Urinary bladder (tissue), 4 donors: ENCODE results near the gene HCFC1R1. TPM values are rescaled to one million over a fixed set of nuclear protein-coding genes. Genes with fewer than 3 reads are reported as not detected.
"Not testable (repeated sequence)": the region's sequence is repeated elsewhere in the genome, so short reads cannot be mapped to it uniquely, and the experiment has no call there.

Experiments
- DNase-seq: peaks from one replicate; pipeline ENCODE4 v3.0.0-alpha.2; 2015; ENCODE audit errors: extremely low spot score
- H3K27ac ChIP-seq: one replicate; pipeline ENCODE4 v1.5.1; 2013; ENCODE audit warnings: low read depth, mild to moderate bottlenecking, moderate library complexity
- H3K36me3 ChIP-seq: one replicate; pipeline ENCODE4 v1.6.1; 2013; ENCODE audit warnings: mild to moderate bottlenecking, moderate library complexity; ENCODE audit not compliant: insufficient read depth
- H3K4me1 ChIP-seq: one replicate; pipeline ENCODE4 v1.6.1; 2013; ENCODE audit warnings: mild to moderate bottlenecking, moderate library complexity; ENCODE audit not compliant: insufficient read depth
- H3K4me3 ChIP-seq: one replicate; pipeline ENCODE4 v1.5.1; 2013; ENCODE audit warnings: low read depth, low read length
- WGBS: extraction: QIAGEN DNeasy Blood & Tissue Kit; methylation state at CpG from one replicate; pipeline ENCODE4 v1.1.7; 2013; 5-methylcytosine and 5-hydroxymethylcytosine counted together
- polyA plus RNA-seq: library from polyadenylated mRNA; stranded (reverse); fragments of 200-250 nt; gene quantifications from one replicate; pipeline ENCODE4 v1.2.3, GENCODE V29; 2013
- total RNA-seq: library from RNA; depleted of rRNA; stranded (reverse); fragments of >200 nt; gene quantifications from one replicate; pipeline ENCODE4 v1.2.3, GENCODE V29; 2014
- donor health status: healthy with polysubstance abuse.
- donor health status: healthy.

The HCFC1R1 gene, protein sequence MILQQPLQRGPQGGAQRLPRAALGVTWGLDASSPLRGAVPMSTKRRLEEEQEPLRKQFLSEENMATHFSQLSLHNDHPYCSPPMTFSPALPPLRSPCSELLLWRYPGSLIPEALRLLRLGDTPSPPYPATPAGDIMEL
- 29.1 TPM for total RNA-seq
- polyA plus RNA-seq = 91.8 TPM

DNA sequence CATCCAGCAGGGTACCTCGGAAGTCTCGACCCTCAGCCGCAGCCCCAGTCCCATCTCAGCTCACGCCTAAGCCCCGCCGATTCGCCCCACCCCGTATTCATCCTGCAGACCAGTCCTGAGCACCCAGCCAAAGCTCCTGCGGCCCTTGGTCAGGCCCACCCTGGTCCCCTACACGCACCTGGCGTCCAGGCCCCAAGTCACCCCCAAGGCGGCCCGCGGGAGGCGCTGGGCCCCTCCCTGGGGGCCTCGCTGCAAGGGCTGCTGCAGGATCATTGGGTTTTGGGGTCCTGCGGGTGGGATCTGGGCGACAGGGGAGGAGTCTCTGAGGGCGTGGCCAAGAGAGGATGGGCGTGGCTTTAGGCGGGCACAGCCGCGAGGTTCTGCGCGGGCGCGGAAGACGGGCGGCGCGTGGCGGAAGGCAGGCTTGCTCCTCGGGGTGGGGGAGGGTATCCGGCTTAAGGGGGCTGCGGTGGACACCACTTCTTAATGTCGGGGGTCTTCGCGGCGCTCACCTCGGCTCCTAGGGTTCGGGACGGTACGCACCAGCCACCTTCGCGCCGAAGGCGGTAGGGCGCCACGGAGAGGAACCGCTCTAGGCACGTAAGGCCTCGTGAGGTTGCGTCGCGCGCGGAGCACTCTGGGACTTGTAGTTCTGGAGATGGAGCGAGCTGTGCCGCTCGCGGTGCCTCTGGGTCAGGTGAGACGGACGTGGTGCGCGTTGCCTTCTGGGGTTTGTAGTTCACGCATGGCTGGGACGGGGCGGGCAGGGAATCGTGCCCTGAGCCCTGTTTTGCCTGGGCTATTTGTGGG lies at the start of gene HCFC1R1, which contains the start of gene THOC6:
HCFC1R1 (minus strand) TSS at position 274 of the 810 bp plus-strand sequence; CDS start at position 273, 1 bp downstream.
THOC6 (plus strand) TSS at position 367 of the 810 bp plus-strand sequence; CDS start at position 659, 292 bp downstream.
- peaks cover 2% of the 10 kb centered on the region for H3K4me1 ChIP-seq
- peak within 1 kb of the TSS; percentile 90 for H3K27ac ChIP-seq
- DNase-seq = peak; percentile 93
- peak within 1 kb of the TSS; percentile 50 for H3K4me3 ChIP-seq
- under 1% methylated on average over 69 of the region's 69 CpGs for WGBS
- no peaks in the 10 kb centered on the region for H3K36me3 ChIP-seq

DNA sequence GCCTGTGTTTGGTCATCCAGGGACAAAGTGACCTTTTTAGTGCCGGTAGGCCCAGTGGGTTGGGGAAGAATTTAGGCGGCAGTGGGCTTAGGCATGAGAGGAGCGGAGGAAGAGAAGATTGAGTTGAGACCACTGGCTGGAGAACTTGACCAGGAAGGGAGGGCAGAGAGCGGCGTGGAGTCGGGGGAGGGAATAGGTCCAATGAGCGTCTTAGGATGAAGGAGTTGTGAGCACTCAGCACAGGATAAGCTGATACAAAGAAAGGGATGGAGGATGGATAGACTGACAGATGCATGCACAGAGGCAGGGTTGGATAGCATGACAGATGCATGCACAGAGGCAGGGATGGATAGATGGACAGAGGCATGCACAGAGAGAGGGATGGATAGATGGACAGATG lies 49.7 kb upstream of the HCFC1R1 start:
- no peaks in the 10 kb centered on the region for H3K4me1 ChIP-seq
- no peak for DNase-seq
- 90% methylated on average over 7 of the region's 7 CpGs for WGBS
- H3K4me3 ChIP-seq = no peak overlapping the region
- no peak overlapping the region for H3K27ac ChIP-seq
- H3K36me3 ChIP-seq = no peaks in the 10 kb centered on the region

DNA sequence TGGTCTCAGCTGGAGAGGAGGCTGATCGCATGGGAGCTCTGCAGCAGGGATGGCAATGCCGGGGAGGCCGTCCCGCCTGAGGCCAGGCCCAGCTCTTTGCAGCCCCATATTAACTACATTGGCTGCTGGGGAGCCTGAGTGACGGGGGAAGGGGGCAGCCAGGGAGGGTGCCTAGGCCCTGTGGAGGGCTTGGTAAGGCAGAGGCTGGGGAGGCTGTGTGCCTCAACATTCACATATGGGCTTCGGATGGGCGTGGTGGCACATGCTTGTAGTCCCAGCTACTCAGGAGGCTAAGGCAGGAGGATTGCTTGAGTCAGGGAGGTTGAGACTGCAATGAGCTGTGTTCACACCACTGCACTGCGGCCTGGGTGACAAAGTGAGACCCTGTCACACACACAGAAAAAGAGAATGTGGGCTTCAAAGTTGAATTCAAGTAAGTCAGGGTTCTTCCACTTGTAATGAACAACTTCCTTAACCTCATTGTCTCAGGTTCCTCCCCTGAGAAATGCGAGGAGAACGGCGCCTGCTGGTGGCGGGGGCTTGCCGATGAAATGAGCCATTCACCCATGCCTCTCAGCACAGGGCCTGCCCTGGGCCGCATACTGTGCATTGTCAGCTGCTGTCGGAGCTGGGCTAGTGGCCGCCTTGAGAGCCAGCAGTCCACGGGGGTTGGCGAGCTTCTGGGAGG lies 49.0 kb upstream of the HCFC1R1 start:
- not testable (repeated sequence) for H3K27ac ChIP-seq, DNase-seq, H3K4me3 ChIP-seq, H3K36me3 ChIP-seq, H3K4me1 ChIP-seq
- 72% methylated on average over 17 of the region's 18 CpGs for whole genome bisulfite sequencing

DNA sequence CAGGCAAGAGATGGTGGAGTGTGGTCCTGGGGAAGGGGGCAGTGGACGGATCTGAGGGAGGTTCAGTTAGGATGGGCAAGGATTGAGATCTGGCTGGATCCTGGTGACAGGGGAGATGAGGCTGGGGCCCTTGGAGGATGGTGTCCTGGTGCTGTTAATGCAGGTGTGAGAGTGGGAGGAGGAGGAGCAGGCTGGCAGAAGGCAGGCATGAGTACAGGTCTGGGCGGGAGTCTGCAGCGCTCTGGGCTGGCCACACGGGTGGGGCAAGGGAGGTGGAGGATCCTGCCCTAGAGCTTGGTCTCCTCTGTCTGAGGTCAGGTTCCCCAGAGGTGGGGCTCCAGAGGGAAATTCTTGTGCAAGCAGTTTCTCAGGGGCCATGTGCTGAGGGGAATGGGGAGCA lies 48.4 kb upstream of the HCFC1R1 start:
- DNase-seq, H3K4me3 ChIP-seq, H3K36me3 ChIP-seq, H3K4me1 ChIP-seq, H3K27ac ChIP-seq: not testable (repeated sequence)
- WGBS = 64% methylated on average over 3 of the region's 4 CpGs

DNA sequence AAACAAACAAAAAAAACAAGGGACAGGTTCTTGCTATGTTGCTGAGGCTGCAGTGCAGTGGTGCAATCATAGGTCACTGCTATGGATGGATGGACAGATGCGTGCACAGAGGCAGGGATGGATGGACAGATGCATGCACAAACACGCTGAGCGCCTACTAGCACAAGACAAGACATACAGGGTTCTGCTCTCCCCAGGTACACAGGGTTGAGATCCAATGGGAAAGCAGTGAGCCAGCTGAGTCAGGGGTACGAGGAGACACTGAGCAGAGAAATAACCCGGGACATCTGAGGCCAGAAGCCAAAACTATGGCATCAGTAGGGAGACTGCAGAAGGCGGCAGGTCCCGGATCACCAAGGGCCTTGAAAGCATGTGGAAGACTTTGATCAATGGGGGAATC lies 47.9 kb upstream of the HCFC1R1 start:
- H3K4me1 ChIP-seq = no peaks in the 10 kb centered on the region
- H3K4me3 ChIP-seq = no peak overlapping the region
- no peak for DNase-seq
- H3K36me3 ChIP-seq = no peaks in the 10 kb centered on the region
- WGBS = 82% methylated on average over 7 of the region's 7 CpGs
- no peak overlapping the region for H3K27ac ChIP-seq

DNA sequence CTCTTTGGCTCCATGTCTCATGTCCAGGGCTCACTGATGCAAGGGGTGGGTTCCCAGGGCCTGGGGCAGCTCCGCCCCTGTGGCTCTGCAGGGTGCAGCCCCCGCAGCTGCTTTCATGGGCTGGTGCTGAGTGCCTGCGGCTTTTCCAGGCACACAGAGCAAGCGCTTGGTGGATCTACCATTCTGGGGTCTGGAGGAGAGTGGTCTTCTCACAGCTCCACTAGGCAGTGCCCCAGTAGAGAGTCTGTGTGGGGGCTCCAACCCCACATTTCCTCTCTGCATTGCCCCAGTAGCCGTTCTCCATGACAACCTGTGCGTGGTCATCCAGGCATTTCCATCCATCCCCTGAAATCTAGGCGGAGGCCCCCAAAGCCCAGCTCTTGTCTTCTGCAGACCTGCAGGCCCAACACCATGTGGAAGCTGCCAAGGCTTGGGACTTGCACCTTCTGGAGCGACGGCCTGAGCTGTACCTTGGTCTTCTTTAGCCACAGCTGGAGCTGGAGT lies 46.9 kb upstream of the HCFC1R1 start:
- Histone ChIP-seq H3K4me1 (no peaks in the 10 kb centered on the region), H3K36me3 (no peaks in the 10 kb centered on the region), H3K4me3 (no peak overlapping the region), H3K27ac (no peak overlapping the region)
- WGBS = 83% methylated on average over 9 of the region's 9 CpGs
- no peak for DNase-seq

DNA sequence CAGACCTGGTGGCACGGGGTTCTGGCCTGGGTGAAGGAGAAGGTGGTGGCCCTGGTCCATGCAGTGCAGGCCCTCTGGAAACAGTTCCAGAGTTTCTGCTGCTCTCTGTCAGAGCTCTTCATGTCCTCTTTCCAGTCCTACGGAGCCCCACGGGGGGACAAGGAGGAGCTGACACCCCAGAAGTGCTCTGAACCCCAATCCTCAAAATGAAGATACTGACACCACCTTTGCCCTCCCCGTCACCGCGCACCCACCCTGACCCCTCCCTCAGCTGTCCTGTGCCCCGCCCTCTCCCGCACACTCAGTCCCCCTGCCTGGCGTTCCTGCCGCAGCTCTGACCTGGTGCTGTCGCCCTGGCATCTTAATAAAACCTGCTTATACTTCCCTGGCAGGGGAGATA lies 45.4 kb upstream of the HCFC1R1 start:
- not testable (repeated sequence) for H3K27ac ChIP-seq, DNase-seq, H3K4me3 ChIP-seq, H3K4me1 ChIP-seq, H3K36me3 ChIP-seq
- WGBS = 79% methylated on average over 10 of the region's 11 CpGs

DNA sequence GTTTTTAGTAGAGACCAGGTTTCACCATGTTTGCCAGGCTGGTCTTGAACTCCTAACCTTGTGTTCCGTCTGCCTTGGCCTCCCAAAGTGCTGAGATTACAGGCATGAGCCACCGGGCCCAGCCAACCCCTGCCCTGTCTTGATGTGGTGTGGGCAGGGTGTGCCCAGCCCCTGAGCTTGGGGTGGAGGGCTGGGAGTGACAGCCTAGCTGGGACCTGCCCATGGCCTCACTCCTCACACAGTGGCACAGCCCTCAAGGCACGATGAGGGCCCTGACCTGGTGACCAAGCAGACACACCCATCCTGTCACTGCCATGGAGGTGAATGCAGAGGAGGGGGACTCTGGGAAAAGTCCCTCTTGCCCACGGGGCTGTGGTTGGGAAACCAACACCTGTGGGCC lies 44.7 kb upstream of the HCFC1R1 start:
- DNase-seq = no peak
- 67% methylated on average over 4 of the region's 4 CpGs for WGBS

DNA sequence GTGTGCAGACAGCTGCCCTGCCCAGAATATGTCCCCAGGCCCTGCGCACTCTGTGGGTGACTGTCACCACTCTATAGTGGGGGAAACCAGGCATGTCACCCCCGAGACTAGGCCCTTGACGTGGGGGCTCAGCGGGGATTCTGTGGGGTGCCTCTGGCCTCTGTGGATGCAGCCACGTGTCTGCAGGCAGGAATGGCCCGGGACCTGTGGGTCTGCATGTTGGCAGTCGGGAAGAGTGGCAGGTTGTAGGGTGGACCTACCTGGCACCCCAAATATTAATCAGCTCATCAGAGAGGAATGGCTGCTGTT lies 42.7 kb upstream of the HCFC1R1 start:
- H3K4me1 ChIP-seq = peaks cover 2% of the 10 kb centered on the region
- DNase-seq = no peak
- no peaks in the 10 kb centered on the region for H3K36me3 ChIP-seq
- H3K4me3 ChIP-seq = peak overlapping the region; percentile 33
- H3K27ac ChIP-seq = no peak overlapping the region
- WGBS = 91% methylated on average over 7 of the region's 7 CpGs

More for the DNA sequence above, 44.7 kb upstream of the HCFC1R1 start:
- Histone ChIP-seq H3K36me3 (no peaks in the 10 kb centered on the region), H3K4me1 (peaks cover 2% of the 10 kb centered on the region), H3K27ac (no peak overlapping the region), H3K4me3 (no peak overlapping the region)

DNA sequence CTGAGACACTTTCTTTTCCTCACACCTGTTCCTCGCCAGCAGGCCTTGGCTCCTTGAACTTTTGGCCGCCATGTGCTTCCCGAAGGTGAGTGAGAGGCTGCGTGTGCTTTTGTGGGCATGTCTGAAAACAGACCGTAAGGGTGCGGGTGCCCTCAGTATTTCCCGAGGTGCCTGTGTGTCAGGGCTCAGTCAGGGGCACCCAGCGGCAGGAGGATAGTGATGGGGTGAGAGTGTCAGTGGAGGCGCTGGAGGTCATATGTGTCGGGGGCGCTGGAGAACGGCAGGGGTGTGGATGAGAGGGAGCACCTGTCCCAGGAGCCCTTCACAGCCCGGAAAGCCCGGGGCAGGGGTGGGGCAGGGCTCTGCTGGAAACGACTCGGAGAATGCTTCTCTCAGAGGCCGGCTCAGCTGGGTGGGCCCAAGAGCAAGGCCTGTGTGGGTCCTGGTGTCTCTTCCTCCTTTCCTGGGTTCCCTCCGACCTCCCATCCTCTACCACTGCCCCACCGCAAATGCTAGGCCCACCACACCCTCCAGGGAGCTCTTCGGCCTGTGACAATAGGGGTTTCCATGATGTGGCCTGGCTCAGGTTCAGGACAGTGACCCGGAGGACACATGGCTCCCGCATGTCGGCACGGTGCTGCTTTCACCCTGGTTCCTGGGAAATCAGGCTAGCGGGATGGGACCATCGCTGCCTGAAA lies 42.1 kb upstream of the HCFC1R1 start:
- Histone ChIP-seq H3K4me3 (peak overlapping the region; percentile 33), H3K27ac (no peak overlapping the region), H3K4me1 (peaks cover 2% of the 10 kb centered on the region), H3K36me3 (no peaks in the 10 kb centered on the region)
- 78% methylated on average over 26 of the region's 26 CpGs for WGBS
- no peak for DNase-seq

DNA sequence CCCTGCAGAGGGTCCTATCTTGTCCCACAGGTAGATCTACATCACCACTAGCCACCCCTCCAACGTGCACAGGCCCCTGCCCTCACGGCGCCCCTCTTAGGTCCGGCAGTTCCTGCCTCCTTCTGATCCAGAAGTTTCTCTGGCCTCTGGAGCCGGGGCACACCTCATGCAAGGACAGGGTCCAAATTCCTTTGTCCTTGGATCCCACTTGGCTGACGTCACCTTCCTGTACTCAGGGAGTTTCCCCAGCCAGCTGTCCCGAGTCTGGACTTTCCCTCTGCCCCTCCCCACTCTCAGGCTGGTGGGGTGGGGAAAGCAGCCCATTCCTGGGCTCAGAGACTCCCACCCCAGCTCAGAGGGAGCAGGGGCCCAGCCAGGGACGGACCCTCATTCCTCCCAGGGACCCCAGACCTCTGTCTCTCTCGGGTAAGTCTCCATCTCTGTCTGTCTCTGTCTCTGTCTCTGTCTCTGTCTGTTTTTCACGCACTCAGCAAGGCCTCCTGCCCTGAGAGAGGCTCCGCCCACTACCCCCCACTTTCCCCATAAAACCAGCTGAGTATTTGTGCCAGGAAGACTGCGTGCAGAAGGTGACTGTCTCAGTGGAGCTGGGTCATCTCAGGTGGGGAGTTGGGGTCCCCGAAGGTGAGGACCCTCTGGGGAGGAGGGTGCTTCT lies 41.5 kb upstream of the HCFC1R1 start, which contains the start of gene IL32:
IL32 (plus strand) TSS at position 572 of the 673 bp plus-strand sequence. CDS start 172 bp downstream, outside the sequence.
- no peak for DNase-seq
- no peak within 1 kb of the TSS for H3K27ac ChIP-seq
- WGBS = 49% methylated on average over 13 of the region's 13 CpGs
- H3K36me3 ChIP-seq = no peaks in the 10 kb centered on the region
- peak within 1 kb of the TSS; percentile 33 for H3K4me3 ChIP-seq
- H3K4me1 ChIP-seq = peaks cover 2% of the 10 kb centered on the region

DNA sequence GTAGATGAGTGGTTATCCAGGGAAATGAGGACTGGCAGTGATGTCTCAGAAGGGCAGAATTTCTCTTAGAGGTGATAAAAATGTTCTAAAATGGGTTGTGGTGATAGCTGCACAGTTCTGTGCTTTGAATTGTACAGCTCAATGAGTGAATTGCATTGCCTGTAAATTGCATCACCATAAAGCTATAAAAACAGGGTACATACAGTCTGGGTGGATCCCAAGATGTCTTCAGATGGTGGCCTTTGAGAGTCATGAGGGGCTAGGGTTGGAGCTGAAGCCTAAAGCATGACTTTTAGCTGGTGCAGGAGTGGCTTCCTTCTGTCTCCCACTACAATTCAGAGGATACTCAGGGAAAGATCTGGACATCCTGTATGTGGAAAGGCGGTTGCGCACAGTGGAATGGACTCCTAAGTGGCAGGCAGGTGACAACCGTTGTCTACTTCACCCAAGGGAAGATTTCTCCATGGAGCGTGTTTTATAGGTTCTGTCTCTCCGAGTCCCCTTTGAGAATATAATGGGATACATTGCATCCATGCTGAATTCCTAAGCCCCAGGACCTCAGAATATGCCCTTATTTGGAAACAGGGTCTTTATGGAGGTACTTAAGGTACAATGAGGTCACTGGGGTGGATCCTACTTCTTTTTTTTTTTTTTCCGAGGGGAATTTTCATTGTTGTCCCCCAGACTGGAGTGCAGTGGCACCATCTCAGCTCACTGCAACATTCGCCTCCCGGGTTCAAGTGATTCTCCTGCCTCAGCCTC lies 40.1 kb upstream of the HCFC1R1 start:
- Histone ChIP-seq H3K27ac (no peak overlapping the region), H3K4me1 (peaks cover 2% of the 10 kb centered on the region), H3K4me3 (no peak overlapping the region), H3K36me3 (no peaks in the 10 kb centered on the region)
- no peak for DNase-seq
- 92% methylated on average over 8 of the region's 8 CpGs for WGBS
